GM12878 (cell line): ENCODE results near the gene ATXN1. TPM values are rescaled to one million over a fixed set of nuclear protein-coding genes. Genes with fewer than 3 reads are reported as not detected.

Experiments
- ATAC-seq: fragments of 200-7000 bp; cut with Tn5 transposase; 3 replicates; pipeline ENCODE4 v1.9.1; 2020; ENCODE audit warnings: mild to moderate bottlenecking, moderate library complexity
- BruUV-seq: library from RNA; stranded (reverse); fragments of 400-500 nt; replicated peaks from 2 replicates; lab custom pipeline; 2021; lab: Mats Ljungman, UMichigan
- CTCF ChIA-PET: fragments of 300-600 bp; sonication (Branson Sonifier 250); formaldehyde crosslinking; extraction: SDS; loops from one replicate; lab custom pipeline; 2021; ENCODE audit warnings: inconsistent platforms; lab: Yijun Ruan, JAX
- POLR2A ChIA-PET: fragments of 350-600 bp; formaldehyde crosslinking; extraction: SDS; loops from one replicate; lab custom pipeline; 2021; ENCODE audit warnings: inconsistent platforms; lab: Charles Lee
- RAD21 ChIA-PET: fragments of 300-600 bp; sonication (Branson Sonifier 250); formaldehyde crosslinking; loops from one replicate; lab custom pipeline; 2023; ENCODE audit warnings: antibody characterized with exemption; ENCODE audit not compliant: unreplicated experiment; lab: Charles Lee
- SMC1A ChIA-PET: fragments of 300-600 bp; sonication (Branson Sonifier 250); formaldehyde crosslinking; loops from one replicate; lab custom pipeline; 2023; ENCODE audit not compliant: unreplicated experiment, uncharacterized antibody; lab: Charles Lee
- DNase-seq: peaks from one replicate; pipeline ENCODE4 v3.0.0-alpha.2; 2011; ENCODE audit warnings: low read depth, low spot score
- FAIRE-seq: peaks from 3 replicates; lab custom pipeline; 2011; peaks lifted over from hg19 to GRCh38; lab: Jason Lieb, UNC
- H2AFZ ChIP-seq: 2 replicates; pipeline ENCODE4 v1.6.0; 2011; ENCODE audit warnings: low read depth, low read length, control low read depth; ENCODE audit not compliant: control insufficient read depth
- H3K27ac ChIP-seq: 2 replicates; pipeline ENCODE4 v1.5.1; 2011; ENCODE audit warnings: control low read depth; ENCODE audit not compliant: control insufficient read depth, insufficient read depth
- H3K27me3 ChIP-seq, 2 experiments: replicated peaks in 1 of 2; 2 replicates each; pipeline versions ENCODE4 v1.6.0 to v1.6.1; 2011; ENCODE audit warnings: low read length in 1 of 2; ENCODE audit not compliant: control insufficient read depth in 2 of 2, insufficient read depth in 2 of 2
- H3K36me3 ChIP-seq, 2 experiments: 2 replicates each; pipeline ENCODE4 v1.5.1; 2011; ENCODE audit warnings: low read length in 1 of 2; ENCODE audit not compliant: control insufficient read depth in 2 of 2, insufficient read depth in 2 of 2
- H3K4me1 ChIP-seq: 2 replicates; pipeline ENCODE4 v1.6.1; 2011; ENCODE audit warnings: mild to moderate bottlenecking, low read length, moderate library complexity, mixed read lengths; ENCODE audit not compliant: control insufficient read depth, insufficient read depth
- H3K4me2 ChIP-seq: 2 replicates; pipeline ENCODE4 v1.6.0; 2011; ENCODE audit warnings: control low read depth; ENCODE audit not compliant: control insufficient read depth, insufficient read depth
- H3K4me3 ChIP-seq: fragments of 200-600 bp; sonication (generic); 2 replicates; pipeline ENCODE4 v1.5.1; 2016
- H3K79me2 ChIP-seq: 2 replicates; pipeline ENCODE4 v1.6.0; 2011; ENCODE audit warnings: low read length; ENCODE audit not compliant: control insufficient read depth, insufficient read depth
- H3K9ac ChIP-seq: 2 replicates; pipeline ENCODE4 v1.8.0; 2011; ENCODE audit warnings: low read length, control low read depth, mixed read lengths; ENCODE audit not compliant: control insufficient read depth, insufficient read depth
- H3K9me3 ChIP-seq: replicated peaks from 3 replicates; pipeline ENCODE4 v1.5.1; 2011; ENCODE audit warnings: mild to moderate bottlenecking, low read length; ENCODE audit not compliant: control insufficient read depth, insufficient read depth
- H4K20me1 ChIP-seq: 2 replicates; pipeline ENCODE4 v1.6.0; 2011; ENCODE audit not compliant: control insufficient read depth, insufficient read depth
- ATF7 ChIP-seq: fragments of 450-650 bp; IDR thresholded peaks from 2 replicates; pipeline ENCODE4 v1.6.1; 2016; ENCODE audit warnings: low read depth, mild to moderate bottlenecking
- JUND ChIP-seq: IDR thresholded peaks from 2 replicates; pipeline ENCODE4 v1.6.1; 2012; ENCODE audit warnings: low read depth, mild to moderate bottlenecking, low read length, improper control_type of control experiment, moderate library complexity
- KDM1A ChIP-seq: fragments of 200-600 bp; sonication (generic); IDR thresholded peaks from 2 replicates; pipeline ENCODE4 v1.6.1; 2016; ENCODE audit warnings: borderline replicate concordance
- MEF2B ChIP-seq: fragments of 450-650 bp; IDR thresholded peaks from 2 replicates; pipeline ENCODE4 v1.6.1; 2018; ENCODE audit warnings: mild to moderate bottlenecking, moderate library complexity; ENCODE audit not compliant: partially characterized antibody, poor library complexity, severe bottlenecking
- NFIC ChIP-seq: IDR thresholded peaks from 2 replicates; pipeline ENCODE4 v1.6.1; 2012; ENCODE audit warnings: low read depth, mild to moderate bottlenecking, inconsistent platforms, low read length, moderate library complexity
- PKNOX1 ChIP-seq: fragments of 450-650 bp; IDR thresholded peaks from 2 replicates; pipeline ENCODE4 v1.6.1; 2016; ENCODE audit warnings: mild to moderate bottlenecking
- RAD21 ChIP-seq: IDR thresholded peaks from 2 replicates; pipeline ENCODE4 v1.6.1; 2011; ENCODE audit warnings: mild to moderate bottlenecking, low read depth, low read length, moderate library complexity; ENCODE audit not compliant: insufficient read depth
- RCOR1 ChIP-seq: conservative IDR thresholded peaks from 2 replicates; pipeline ENCODE4 v1.6.1; 2012; ENCODE audit warnings: low read depth, low read length, improper control_type of control experiment
- SPI1 ChIP-seq: IDR thresholded peaks from 2 replicates; pipeline ENCODE4 v1.6.1; 2011; ENCODE audit warnings: low read depth, mild to moderate bottlenecking, low read length, moderate library complexity, borderline replicate concordance; ENCODE audit not compliant: insufficient read depth
- WGBS: methylation state at CpG from one replicate; pipeline ENCODE4 v1.1.6; 2016; ENCODE audit warnings: low lambda C conversion rate; ENCODE audit not compliant: insufficient replicate concordance, insufficient coverage; ENCODE audit errors: missing lambda C conversion rate; 5-methylcytosine and 5-hydroxymethylcytosine counted together
- in situ Hi-C: fragments of 300-500 bp; cut with MboI; formaldehyde crosslinking; loops from 9 replicates; pipeline ENCODE4 v1.14.3; 2018; ENCODE audit warnings: mixed read lengths
- intact Hi-C: fragments of 100-400 bp; cut with micrococcal nuclease; formaldehyde crosslinking; loops from one replicate; pipeline ENCODE4 v1.14.2; 2022; ENCODE audit not compliant: unreplicated experiment
- polyA plus RNA-seq, 11 experiments: library from polyadenylated mRNA; depleted of rRNA in 4 of 11; unstranded in 6 of 11; stranded (reverse) in 5 of 11; fragments of >200 nt; fragmentation: Nextera tagmentation in 4 of 11; fragmentation: Illumina TruSeq in 1 of 11; extraction: Ambion mirVana in 4 of 11; extraction: Trizol in 1 of 11; gene quantifications; 1 replicate in 1 of 11; 2 replicates in 10 of 11; pipeline versions ENCODE4 v1.2.1 to v1.2.3, GENCODE V29; 2011 to 2016; ENCODE audit warnings: inconsistent platforms in 2 of 11, missing spikeins in 2 of 11, low read depth in 1 of 11
- total RNA-seq, 4 experiments: library from RNA; depleted of rRNA in 3 of 4; stranded (reverse); fragments of >200 nt in 3 of 4; fragmentation: Illumina TruSeq in 1 of 4; extraction: Trizol in 1 of 4; gene quantifications; 2 replicates each; pipeline versions ENCODE4 v1.2.1 to v1.2.3, GENCODE V29; 2013 to 2021
- TF ChIP-seq, protein P1 (sequence below), 3 experiments: IDR thresholded peaks in 2 of 3; conservative IDR thresholded peaks in 1 of 3; 2 replicates each; pipeline ENCODE4 v1.5.1; 2011; ENCODE audit warnings: low read depth in 3 of 3, low read length in 3 of 3, mild to moderate bottlenecking in 3 of 3, control low read depth in 2 of 3, moderate library complexity in 2 of 3, inconsistent platforms in 1 of 3, mixed read lengths in 1 of 3; ENCODE audit not compliant: control insufficient read depth in 2 of 3, insufficient read depth in 1 of 3; ENCODE audit errors: extremely low read depth in 1 of 3

ATXN1 gene
- total and polyA plus RNA-seq, 10 of the 15 experiments (the other 5 are each of a cell fraction or from before 2014, with no cell fraction given): 12.2 to 51.2 (median 20.5) TPM

- FAIRE-seq (no peak), ATAC-seq (no peak), DNase-seq (no peak)
- no TSS peak for BruUV-seq
- no peak overlapping the region for H3K4me3 ChIP-seq
- no peak overlapping the region for H3K27ac ChIP-seq
- in situ Hi-C loops (loop anchor here (5.0 to 10.0 kb wide), 3 partner anchors 195 to 433 kb away; no protein-coding TSS in a partner anchor), intact Hi-C loops (loop anchor here (2.0 to 10.0 kb wide), 2 partner anchors 317 to 465 kb away; no protein-coding TSS in a partner anchor)
- TF ChIP-seq MEF2B: no peak
- no peak for TF ChIP-seq JUND
- H3K4me1 ChIP-seq: no peaks in the 10 kb centered on the region; the same call in 1 of the 2 replicates
- SMC1A ChIA-PET: interaction anchor here (0.9 to 2.5 kb wide), 7 partner anchors 16 to 484 kb away, joined by 3 to 12 read pairs (median 4); no protein-coding TSS in a partner anchor
- H3K9me3 ChIP-seq: no peaks in the 10 kb centered on the region
- no peaks in the 10 kb centered on the region for H4K20me1 ChIP-seq
- H3K27me3 ChIP-seq: no peaks in the 10 kb centered on the region
- no peak overlapping the region for H2AFZ ChIP-seq
- no peak overlapping the region for H3K9ac ChIP-seq
- 85% methylated on average over 4 of the region's 5 CpGs for WGBS
- no peaks in the 10 kb centered on the region for H3K36me3 ChIP-seq
- CTCF ChIA-PET: interaction anchor here (1.5 to 5.3 kb wide), 7 partner anchors 20 to 465 kb away, joined by 3 to 36 read pairs (median 6); no protein-coding TSS in a partner anchor
- POLR2A ChIA-PET: no interaction called here
- H3K79me2 ChIP-seq: no peaks in the 10 kb centered on the region
- RAD21 ChIA-PET: interaction anchor here (1.6 kb wide), 1 partner anchor 435 kb away, joined by 7 read pairs; no protein-coding TSS in a partner anchor
- H3K4me2 ChIP-seq: no peak overlapping the region
Observed at GRCh38 chr6:16769986-16770376, 8.7 kb upstream of the ATXN1 start.

DNA sequence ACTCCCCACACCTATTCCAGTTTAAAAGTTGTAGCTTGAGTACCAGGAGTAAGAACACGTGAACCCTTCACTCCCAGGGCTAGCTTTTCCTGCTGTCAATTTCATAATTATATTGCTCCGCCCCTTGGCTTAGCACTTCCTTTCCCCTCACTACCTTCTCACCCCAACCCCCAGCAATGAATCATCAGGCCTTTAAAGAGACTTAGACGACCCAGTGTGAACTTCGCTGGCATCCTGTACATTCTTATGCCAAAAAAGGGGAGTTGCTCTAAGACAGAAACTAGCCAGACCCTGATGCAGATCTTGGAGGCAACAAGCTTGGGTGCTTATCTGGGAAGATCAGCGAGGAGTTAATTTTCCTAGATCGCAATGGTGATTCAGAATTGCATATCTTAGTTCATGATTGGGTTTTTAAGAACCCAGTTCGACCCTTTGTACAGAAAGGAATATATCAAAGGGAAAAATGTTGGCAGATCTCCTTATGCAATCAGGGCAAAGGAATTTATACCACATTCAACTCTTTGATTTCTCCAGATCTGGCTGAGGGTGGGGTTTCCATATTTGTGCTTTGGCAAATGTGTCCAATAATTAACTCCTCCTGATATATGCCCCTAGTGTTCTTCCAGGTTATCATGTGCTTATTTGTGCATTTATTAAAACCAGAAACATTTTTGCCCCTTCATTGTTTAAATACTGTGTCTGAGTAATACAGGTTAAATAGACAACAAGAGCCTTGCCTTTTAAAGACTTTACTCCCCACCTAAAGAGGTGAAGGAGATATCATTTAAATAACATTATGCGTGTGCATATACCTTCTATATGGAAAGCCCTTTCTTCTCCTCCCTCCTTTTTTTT, 8.1 kb upstream of the ATXN1 start:
- DNase-seq: no peak
- no TSS peak for BruUV-seq
- Histone ChIP-seq H3K9ac (no peak overlapping the region), H2AFZ (no peak overlapping the region; the same call in 1 of the 2 replicates), H3K79me2 (no peaks in the 10 kb centered on the region), H3K9me3 (no peaks in the 10 kb centered on the region), H3K27ac (no peak overlapping the region), H3K4me2 (no peak overlapping the region), H4K20me1 (no peaks in the 10 kb centered on the region), H3K4me1 (no peaks in the 10 kb centered on the region; the same call in 1 of the 2 replicates), H3K27me3 (no peaks in the 10 kb centered on the region), H3K36me3 (no peaks in the 10 kb centered on the region), H3K4me3 (no peak overlapping the region)
- peak; percentile 57 for ATAC-seq
- SMC1A ChIA-PET: interaction anchor here (0.6 to 2.5 kb wide), 16 partner anchors 11 to 483 kb away, joined by 3 to 12 read pairs (median 4); no protein-coding TSS in a partner anchor
- no peak for FAIRE-seq
- RAD21 ChIA-PET: interaction anchor here (1.1 to 2.1 kb wide), 4 partner anchors 193 to 484 kb away, joined by 4 to 5 read pairs (median 4); no protein-coding TSS in a partner anchor
- intact Hi-C loops: loop anchor here (10.0 kb wide), 1 partner anchor 465 kb away; no protein-coding TSS in a partner anchor
- CTCF ChIA-PET: interaction anchor here (0.7 to 9.1 kb wide), 13 partner anchors 78 to 483 kb away, joined by 3 to 174 read pairs (median 4); no protein-coding TSS in a partner anchor
- WGBS: 11% methylated on average over 8 of the region's 8 CpGs
- POLR2A ChIA-PET: interaction anchor here (0.6 kb wide), 1 partner anchor 1549 kb away, joined by 5 read pairs; no protein-coding TSS in a partner anchor
- in situ Hi-C loops: loop anchor here (5.0 to 10.0 kb wide), 2 partner anchors 355 to 432 kb away; no protein-coding TSS in a partner anchor
- no peak for TF ChIP-seq KDM1A
- TF ChIP-seq, protein P1, sequence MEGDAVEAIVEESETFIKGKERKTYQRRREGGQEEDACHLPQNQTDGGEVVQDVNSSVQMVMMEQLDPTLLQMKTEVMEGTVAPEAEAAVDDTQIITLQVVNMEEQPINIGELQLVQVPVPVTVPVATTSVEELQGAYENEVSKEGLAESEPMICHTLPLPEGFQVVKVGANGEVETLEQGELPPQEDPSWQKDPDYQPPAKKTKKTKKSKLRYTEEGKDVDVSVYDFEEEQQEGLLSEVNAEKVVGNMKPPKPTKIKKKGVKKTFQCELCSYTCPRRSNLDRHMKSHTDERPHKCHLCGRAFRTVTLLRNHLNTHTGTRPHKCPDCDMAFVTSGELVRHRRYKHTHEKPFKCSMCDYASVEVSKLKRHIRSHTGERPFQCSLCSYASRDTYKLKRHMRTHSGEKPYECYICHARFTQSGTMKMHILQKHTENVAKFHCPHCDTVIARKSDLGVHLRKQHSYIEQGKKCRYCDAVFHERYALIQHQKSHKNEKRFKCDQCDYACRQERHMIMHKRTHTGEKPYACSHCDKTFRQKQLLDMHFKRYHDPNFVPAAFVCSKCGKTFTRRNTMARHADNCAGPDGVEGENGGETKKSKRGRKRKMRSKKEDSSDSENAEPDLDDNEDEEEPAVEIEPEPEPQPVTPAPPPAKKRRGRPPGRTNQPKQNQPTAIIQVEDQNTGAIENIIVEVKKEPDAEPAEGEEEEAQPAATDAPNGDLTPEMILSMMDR (IDR thresholded peaks at IDR 0.05 in 2 of 3, conservative IDR thresholded peaks at IDR 0.05 in 1 of 3; ENCODE audit: control insufficient read depth in 2 of 3, extremely low read depth in 1 of 3, insufficient read depth in 1 of 3, low read depth in 3 of 3, low read length in 3 of 3): no peak
- TF ChIP-seq RAD21: no peak
- peak; percentile 37; the same call in 1 of the 2 replicates for TF ChIP-seq SPI1
- TF ChIP-seq ATF7: peak; percentile 24; the same call in 1 of the 2 replicates
- no peak for TF ChIP-seq NFIC
- no peak for TF ChIP-seq RCOR1
- TF ChIP-seq PKNOX1: peak; percentile 23; the same call in 1 of the 2 replicates
